Tibial nerve (tissue), 4 donors: Measurements from ENCODE around the gene MTMR10.

Experiments
- EP300 ChIP-seq, 2 donors: sonication (generic); formaldehyde crosslinking; IDR thresholded peaks; one replicate each; pipeline ENCODE4 v1.6.1; 2017; ENCODE audit warnings: antibody characterized with exemption in 2 of 2, mild to moderate bottlenecking in 1 of 2
- POLR2A ChIP-seq, 2 donors: fragments of 450-650 bp; IDR thresholded peaks; one replicate each; pipeline ENCODE4 v1.6.1; 2017; ENCODE audit warnings: antibody characterized with exemption in 2 of 2, mild to moderate bottlenecking in 2 of 2, moderate library complexity in 2 of 2
- TF ChIP-seq, protein P1 (sequence below), 5 experiments: fragments of 200-600 bp in 3 of 5; fragments of 450-650 bp in 2 of 5; sonication (generic) in 3 of 5; IDR thresholded peaks; one replicate each; pipeline ENCODE4 v1.5.1; 2016 to 2019; ENCODE audit warnings: antibody characterized with exemption in 5 of 5, mild to moderate bottlenecking in 3 of 5, moderate library complexity in 2 of 5

- TF ChIP-seq, protein P1, sequence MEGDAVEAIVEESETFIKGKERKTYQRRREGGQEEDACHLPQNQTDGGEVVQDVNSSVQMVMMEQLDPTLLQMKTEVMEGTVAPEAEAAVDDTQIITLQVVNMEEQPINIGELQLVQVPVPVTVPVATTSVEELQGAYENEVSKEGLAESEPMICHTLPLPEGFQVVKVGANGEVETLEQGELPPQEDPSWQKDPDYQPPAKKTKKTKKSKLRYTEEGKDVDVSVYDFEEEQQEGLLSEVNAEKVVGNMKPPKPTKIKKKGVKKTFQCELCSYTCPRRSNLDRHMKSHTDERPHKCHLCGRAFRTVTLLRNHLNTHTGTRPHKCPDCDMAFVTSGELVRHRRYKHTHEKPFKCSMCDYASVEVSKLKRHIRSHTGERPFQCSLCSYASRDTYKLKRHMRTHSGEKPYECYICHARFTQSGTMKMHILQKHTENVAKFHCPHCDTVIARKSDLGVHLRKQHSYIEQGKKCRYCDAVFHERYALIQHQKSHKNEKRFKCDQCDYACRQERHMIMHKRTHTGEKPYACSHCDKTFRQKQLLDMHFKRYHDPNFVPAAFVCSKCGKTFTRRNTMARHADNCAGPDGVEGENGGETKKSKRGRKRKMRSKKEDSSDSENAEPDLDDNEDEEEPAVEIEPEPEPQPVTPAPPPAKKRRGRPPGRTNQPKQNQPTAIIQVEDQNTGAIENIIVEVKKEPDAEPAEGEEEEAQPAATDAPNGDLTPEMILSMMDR (IDR thresholded peaks at IDR 0.05), result no peak
- TF ChIP-seq POLR2A (IDR thresholded peaks at IDR 0.05), result no peak
- TF ChIP-seq EP300 (IDR thresholded peaks at IDR 0.05), result no peak
Measured at GRCh38 chr15:30984542-30984941, 6.9 kb downstream of the MTMR10 start.
